H9 (cell line): ENCODE measurements around the gene SUSD2. TPM values are rescaled to one million over a fixed set of nuclear protein-coding genes. Genes with fewer than 3 reads are reported as not detected.

Source experiments
- DNase-seq: peaks from one replicate; pipeline ENCODE4 v3.0.0-alpha.2; 2017
- H2AFZ ChIP-seq: one replicate; pipeline ENCODE4 v1.6.1; 2013; ENCODE audit warnings: mild to moderate bottlenecking, low read length, control low read depth, moderate library complexity
- H2AK5ac ChIP-seq: 2 replicates; pipeline ENCODE4 v1.6.1; 2013; ENCODE audit warnings: low read length, control low read depth, mixed read lengths; ENCODE audit not compliant: insufficient read length
- H2BK120ac ChIP-seq: one replicate; pipeline ENCODE4 v1.6.1; 2013; ENCODE audit warnings: low read depth, mild to moderate bottlenecking, low read length, control low read depth, inconsistent platforms; ENCODE audit not compliant: poor library complexity, severe bottlenecking
- H2BK12ac ChIP-seq: 2 replicates; pipeline ENCODE4 v1.6.1; 2013; ENCODE audit warnings: low read length, control low read depth, mixed read lengths, low read depth; ENCODE audit not compliant: insufficient read length
- H2BK15ac ChIP-seq: 2 replicates; pipeline ENCODE4 v1.6.1; 2013; ENCODE audit warnings: low read depth, low read length, control low read depth
- H2BK20ac ChIP-seq: one replicate; pipeline ENCODE4 v1.6.1; 2013; ENCODE audit warnings: low read depth, mild to moderate bottlenecking, low read length, control low read depth, inconsistent platforms; ENCODE audit not compliant: poor library complexity, severe bottlenecking
- H2BK5ac ChIP-seq: 2 replicates; pipeline ENCODE4 v1.6.1; 2013; ENCODE audit warnings: low read length, control low read depth, mixed read lengths; ENCODE audit not compliant: insufficient read length
- H3K14ac ChIP-seq: 2 replicates; pipeline ENCODE4 v1.6.1; 2013; ENCODE audit warnings: low read length, control low read depth; ENCODE audit not compliant: insufficient read depth
- H3K18ac ChIP-seq: 2 replicates; pipeline ENCODE4 v1.6.1; 2013; ENCODE audit warnings: low read depth, mild to moderate bottlenecking, mixed read lengths, low read length, control low read depth; ENCODE audit not compliant: insufficient read length
- H3K23ac ChIP-seq: 2 replicates; pipeline ENCODE4 v1.6.1; 2013; ENCODE audit warnings: low read length, control low read depth, mixed read lengths, low read depth; ENCODE audit not compliant: insufficient read length
- H3K23me2 ChIP-seq: 2 replicates; pipeline ENCODE4 v1.6.1; 2013; ENCODE audit warnings: low read depth, mild to moderate bottlenecking, mixed read lengths, low read length, control low read depth; ENCODE audit not compliant: insufficient read length, poor library complexity, severe bottlenecking
- H3K27ac ChIP-seq: 2 replicates; pipeline ENCODE4 v1.5.1; 2013; ENCODE audit warnings: low read length, control low read depth, mixed read lengths, low read depth; ENCODE audit not compliant: insufficient read length
- H3K27me3 ChIP-seq: 2 replicates; pipeline ENCODE4 v1.6.1; 2013; ENCODE audit warnings: low read length, control low read depth, inconsistent platforms; ENCODE audit not compliant: insufficient read depth
- H3K4ac ChIP-seq: 2 replicates; pipeline ENCODE4 v1.6.1; 2013; ENCODE audit warnings: low read depth, mild to moderate bottlenecking, control low read depth, inconsistent platforms, low read length, moderate library complexity
- H3K4me1 ChIP-seq: 2 replicates; pipeline ENCODE4 v1.6.1; 2013; ENCODE audit warnings: low read length, control low read depth, inconsistent platforms; ENCODE audit not compliant: insufficient read depth
- H3K4me2 ChIP-seq: 2 replicates; pipeline ENCODE4 v1.6.1; 2013; ENCODE audit warnings: low read length, control low read depth, mixed read lengths; ENCODE audit not compliant: insufficient read length, insufficient read depth
- H3K56ac ChIP-seq: 2 replicates; pipeline ENCODE4 v1.6.1; 2013; ENCODE audit warnings: low read depth, mild to moderate bottlenecking, mixed read lengths, low read length, control low read depth; ENCODE audit not compliant: insufficient read length
- H3K79me1 ChIP-seq: 2 replicates; pipeline ENCODE4 v1.6.1; 2013; ENCODE audit warnings: low read depth, mild to moderate bottlenecking, moderate library complexity, low read length, control low read depth, inconsistent platforms; ENCODE audit not compliant: insufficient read depth, poor library complexity, severe bottlenecking
- H3K79me2 ChIP-seq: 2 replicates; pipeline ENCODE4 v1.6.1; 2013; ENCODE audit warnings: low read length, control low read depth, inconsistent platforms; ENCODE audit not compliant: insufficient read depth
- H3K9ac ChIP-seq: 2 replicates; pipeline ENCODE4 v1.6.1; 2013; ENCODE audit warnings: low read length, control low read depth, mixed read lengths; ENCODE audit not compliant: insufficient read length; ENCODE audit errors: extremely low read depth
- H3K9me3 ChIP-seq: one replicate; pipeline ENCODE4 v1.6.1; 2013; ENCODE audit warnings: low read depth, low read length, inconsistent platforms; ENCODE audit not compliant: control insufficient read depth
- H3T11ph ChIP-seq: one replicate; pipeline ENCODE4 v1.6.1; 2013; ENCODE audit warnings: mild to moderate bottlenecking, low read length, control low read depth, inconsistent platforms
- H4K20me1 ChIP-seq: one replicate; pipeline ENCODE4 v1.6.1; 2013; ENCODE audit not compliant: control insufficient read depth, insufficient read length, insufficient read depth
- H4K5ac ChIP-seq: 2 replicates; pipeline ENCODE4 v1.6.1; 2013; ENCODE audit warnings: low read depth, mild to moderate bottlenecking, mixed read lengths, low read length, control low read depth; ENCODE audit not compliant: insufficient read length
- H4K8ac ChIP-seq: replicated peaks from 2 replicates; pipeline ENCODE4 v1.6.1; 2013; ENCODE audit warnings: low read length, control low read depth, mixed read lengths, low read depth; ENCODE audit not compliant: insufficient read length
- H4K91ac ChIP-seq: 2 replicates; pipeline ENCODE4 v1.6.1; 2013; ENCODE audit warnings: low read depth, mild to moderate bottlenecking, moderate library complexity, mixed read lengths, low read length, control low read depth; ENCODE audit not compliant: insufficient read length
- H3K27ac Mint-ChIP-seq, 3 experiments: 2 replicates in 2 of 3; 3 replicates in 1 of 3; pipeline ENCODE4 v1.8.0; 2020 to 2021; ENCODE audit warnings: mixed read lengths in 3 of 3, mild to moderate bottlenecking in 1 of 3, moderate library complexity in 1 of 3
- H3K27me3 Mint-ChIP-seq: 2 replicates; pipeline ENCODE4 v1.8.0; 2021; ENCODE audit warnings: low read depth, mild to moderate bottlenecking, moderate library complexity, mixed read lengths
- H3K36me3 Mint-ChIP-seq, 3 experiments: 2 replicates in 2 of 3; 3 replicates in 1 of 3; pipeline ENCODE4 v1.8.0; 2020 to 2021; ENCODE audit warnings: low read depth in 3 of 3, mixed read lengths in 3 of 3; ENCODE audit not compliant: insufficient read depth in 1 of 3
- H3K4me1 Mint-ChIP-seq, 2 experiments: 2 replicates each; pipeline ENCODE4 v1.8.0; 2020; ENCODE audit warnings: mixed read lengths in 2 of 2
- H3K4me3 Mint-ChIP-seq, 2 experiments: 2 replicates in 1 of 2; 3 replicates in 1 of 2; pipeline ENCODE4 v1.8.0; 2020 to 2021; ENCODE audit warnings: mild to moderate bottlenecking in 2 of 2, mixed read lengths in 2 of 2, moderate library complexity in 1 of 2
- H3K9me3 Mint-ChIP-seq, 2 experiments: 2 replicates in 1 of 2; 3 replicates in 1 of 2; pipeline ENCODE4 v1.8.0; 2020; ENCODE audit warnings: mild to moderate bottlenecking in 2 of 2, mixed read lengths in 2 of 2, moderate library complexity in 1 of 2
- WGBS: extraction: QIAGEN DNeasy Blood & Tissue Kit; methylation state at CpG from one replicate; pipeline ENCODE4 v1.1.7; 2013; ENCODE audit warnings: missing lambda C conversion rate, low lambda C conversion rate, mixed read lengths; ENCODE audit not compliant: insufficient read length; ENCODE audit errors: extremely low coverage; 5-methylcytosine and 5-hydroxymethylcytosine counted together
- total RNA-seq: library from RNA; stranded (reverse); gene quantifications from 2 replicates; pipeline ENCODE4 v1.2.1, GENCODE V29; 2021
- TF ChIP-seq, protein P1 (sequence below): fragments of 200-600 bp; sonication (generic); conservative IDR thresholded peaks from 3 replicates; pipeline ENCODE4 v1.8.0; 2021; ENCODE audit warnings: antibody characterized with exemption, mild to moderate bottlenecking

SUSD2 gene
- total RNA-seq, 1 experiment from 2014 or later = 4.2 TPM

DNA sequence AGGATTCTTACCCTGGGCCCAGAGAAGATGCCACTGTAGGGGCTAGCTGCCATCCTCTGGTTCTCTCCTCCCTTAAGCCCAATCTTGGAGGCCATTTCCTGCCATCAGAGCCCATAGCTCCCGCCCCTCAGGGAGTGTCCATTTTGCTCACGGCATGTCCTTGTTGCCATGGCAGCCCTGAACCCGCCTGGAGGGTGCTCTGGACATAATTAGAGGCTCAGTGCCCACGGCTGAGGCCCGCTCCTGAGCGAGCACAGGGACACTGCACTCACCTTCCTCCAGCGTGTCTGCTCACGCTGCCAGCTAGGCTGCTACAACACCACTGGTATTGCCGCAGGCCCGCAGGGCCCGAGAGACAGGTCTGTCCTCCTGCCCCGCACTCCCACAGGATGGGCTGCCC, 11.1 kb upstream of the SUSD2 start:
- Histone ChIP-seq H2AK5ac (no peak overlapping the region), H3K18ac (no peak overlapping the region), H3K4ac (no peak overlapping the region), H2BK20ac (no peak overlapping the region), H3K4me1 (no peaks in the 10 kb centered on the region), H3T11ph (no peak overlapping the region), H3K23ac (no peak overlapping the region), H2BK12ac (no peak overlapping the region), H3K27me3 (no peaks in the 10 kb centered on the region), H2AFZ (no peak overlapping the region), H3K27ac (no peak overlapping the region), H2BK120ac (no peak overlapping the region), H4K91ac (no peak overlapping the region), H2BK5ac (no peak overlapping the region), H3K14ac (no peak overlapping the region; the same call in 1 of the 2 replicates), H2BK15ac (no peak overlapping the region), H3K79me2 (no peaks in the 10 kb centered on the region), H3K9ac (no peak overlapping the region), H3K79me1 (no peaks in the 10 kb centered on the region), H4K8ac (no peak overlapping the region), H3K23me2 (no peaks in the 10 kb centered on the region), H4K5ac (no peak overlapping the region), H3K9me3 (no peaks in the 10 kb centered on the region), H4K20me1 (no peaks in the 10 kb centered on the region), H3K4me2 (no peak overlapping the region), H3K56ac (no peak overlapping the region)
- Mint-ChIP-seq H3K9me3 (no peaks in the 10 kb centered on the region; a peak in 1 of 5 replicates), H3K4me1 (peaks cover 2 to 5% of the 10 kb centered on the region in 2 experiments; a peak in 1 of 4 replicates), H3K4me3 (no peak overlapping the region), H3K36me3 (peaks cover 5 to 46% (median 33%) of the 10 kb centered on the region in 3 experiments), H3K27ac (no peak overlapping the region; a peak in 1 of 7 replicates), H3K27me3 (no peaks in the 10 kb centered on the region)
- DNase-seq = no peak
- WGBS = no CpG with 5 or more reads among the region's 12 CpGs
- TF ChIP-seq, protein P1, sequence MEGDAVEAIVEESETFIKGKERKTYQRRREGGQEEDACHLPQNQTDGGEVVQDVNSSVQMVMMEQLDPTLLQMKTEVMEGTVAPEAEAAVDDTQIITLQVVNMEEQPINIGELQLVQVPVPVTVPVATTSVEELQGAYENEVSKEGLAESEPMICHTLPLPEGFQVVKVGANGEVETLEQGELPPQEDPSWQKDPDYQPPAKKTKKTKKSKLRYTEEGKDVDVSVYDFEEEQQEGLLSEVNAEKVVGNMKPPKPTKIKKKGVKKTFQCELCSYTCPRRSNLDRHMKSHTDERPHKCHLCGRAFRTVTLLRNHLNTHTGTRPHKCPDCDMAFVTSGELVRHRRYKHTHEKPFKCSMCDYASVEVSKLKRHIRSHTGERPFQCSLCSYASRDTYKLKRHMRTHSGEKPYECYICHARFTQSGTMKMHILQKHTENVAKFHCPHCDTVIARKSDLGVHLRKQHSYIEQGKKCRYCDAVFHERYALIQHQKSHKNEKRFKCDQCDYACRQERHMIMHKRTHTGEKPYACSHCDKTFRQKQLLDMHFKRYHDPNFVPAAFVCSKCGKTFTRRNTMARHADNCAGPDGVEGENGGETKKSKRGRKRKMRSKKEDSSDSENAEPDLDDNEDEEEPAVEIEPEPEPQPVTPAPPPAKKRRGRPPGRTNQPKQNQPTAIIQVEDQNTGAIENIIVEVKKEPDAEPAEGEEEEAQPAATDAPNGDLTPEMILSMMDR = no peak
